Trophoblast cell (in vitro differentiated cells and primary cell): Measurements from ENCODE around the gene HIPK2.
"Not testable (repeated sequence)": the region's sequence is repeated elsewhere in the genome, so short reads cannot be mapped to it uniquely, and the experiment has no call there.

Experiments used
- DNase-seq, 2 donors: peaks; one replicate each; pipeline ENCODE4 v3.0.0-alpha.2; 2016
- H2AFZ ChIP-seq: 2 replicates; pipeline ENCODE4 v1.6.1; 2013; ENCODE audit warnings: low read length, moderate library complexity, mild to moderate bottlenecking; ENCODE audit not compliant: insufficient read depth, poor library complexity
- H2AK5ac ChIP-seq: 2 replicates; pipeline ENCODE4 v1.6.1; 2013; ENCODE audit warnings: mild to moderate bottlenecking, low read length
- H2BK120ac ChIP-seq: 2 replicates; pipeline ENCODE4 v1.6.1; 2013; ENCODE audit warnings: low read length, mild to moderate bottlenecking, moderate library complexity; ENCODE audit not compliant: insufficient read depth, poor library complexity
- H2BK12ac ChIP-seq: 2 replicates; pipeline ENCODE4 v1.6.1; 2013; ENCODE audit warnings: mild to moderate bottlenecking, low read length, moderate library complexity
- H2BK5ac ChIP-seq: 2 replicates; pipeline ENCODE4 v1.6.1; 2013; ENCODE audit warnings: low read length, low read depth, moderate library complexity, mild to moderate bottlenecking; ENCODE audit not compliant: poor library complexity
- H3K14ac ChIP-seq: 2 replicates; pipeline ENCODE4 v1.6.1; 2013; ENCODE audit warnings: mild to moderate bottlenecking, low read length
- H3K18ac ChIP-seq: 2 replicates; pipeline ENCODE4 v1.6.1; 2013; ENCODE audit warnings: mild to moderate bottlenecking, low read length
- H3K23ac ChIP-seq: 2 replicates; pipeline ENCODE4 v1.6.1; 2013; ENCODE audit warnings: low read length
- H3K27ac ChIP-seq: 2 replicates; pipeline ENCODE4 v1.5.1; 2013; ENCODE audit warnings: low read depth, mild to moderate bottlenecking, inconsistent platforms, low read length, moderate library complexity
- H3K27me3 ChIP-seq: 2 replicates; pipeline ENCODE4 v1.6.1; 2013; ENCODE audit warnings: inconsistent platforms, mild to moderate bottlenecking, low read length, moderate library complexity; ENCODE audit not compliant: insufficient read depth
- H3K36me3 ChIP-seq, 2 experiments: 1 replicate in 1 of 2; 2 replicates in 1 of 2; pipeline ENCODE4 v1.6.1; 2013; ENCODE audit warnings: low read length in 2 of 2, mild to moderate bottlenecking in 2 of 2, moderate library complexity in 1 of 2; ENCODE audit not compliant: insufficient read depth in 2 of 2, control insufficient read depth in 1 of 2
- H3K4ac ChIP-seq: 2 replicates; pipeline ENCODE4 v1.6.1; 2013; ENCODE audit warnings: low read depth, mild to moderate bottlenecking, low read length, moderate library complexity
- H3K4me1 ChIP-seq, 2 experiments: 1 replicate in 1 of 2; 2 replicates in 1 of 2; pipeline ENCODE4 v1.6.1; 2013; ENCODE audit warnings: low read length in 2 of 2, mild to moderate bottlenecking in 2 of 2, moderate library complexity in 1 of 2; ENCODE audit not compliant: insufficient read depth in 2 of 2, control insufficient read depth in 1 of 2
- H3K4me2 ChIP-seq: 2 replicates; pipeline ENCODE4 v1.6.1; 2013; ENCODE audit warnings: inconsistent platforms, mild to moderate bottlenecking, low read length, moderate library complexity
- H3K4me3 ChIP-seq: 2 replicates; pipeline ENCODE4 v1.5.1; 2013; ENCODE audit warnings: mild to moderate bottlenecking, low read depth, low read length, inconsistent platforms
- H3K79me1 ChIP-seq: one replicate; pipeline ENCODE4 v1.6.1; 2013; ENCODE audit warnings: low read length
- H3K79me2 ChIP-seq: 2 replicates; pipeline ENCODE4 v1.6.1; 2013; ENCODE audit warnings: low read length, mild to moderate bottlenecking; ENCODE audit not compliant: control insufficient read depth, insufficient read depth, poor library complexity
- H3K9ac ChIP-seq: 2 replicates; pipeline ENCODE4 v1.6.1; 2013; ENCODE audit warnings: mild to moderate bottlenecking, low read length
- H3K9me3 ChIP-seq: 2 replicates; pipeline ENCODE4 v1.6.1; 2013; ENCODE audit warnings: low read depth, mild to moderate bottlenecking, control low read depth, inconsistent platforms, low read length; ENCODE audit not compliant: insufficient read depth
- H4K12ac ChIP-seq: 2 replicates; pipeline ENCODE4 v1.6.1; 2013; ENCODE audit warnings: low read depth, mild to moderate bottlenecking, low read length, moderate library complexity
- H4K8ac ChIP-seq: 2 replicates; pipeline ENCODE4 v1.6.1; 2013; ENCODE audit warnings: low read depth, mild to moderate bottlenecking, low read length, moderate library complexity
- H4K91ac ChIP-seq: one replicate; pipeline ENCODE4 v1.6.1; 2013; ENCODE audit warnings: low read depth, mild to moderate bottlenecking, low read length, moderate library complexity
- WGBS: extraction: QIAGEN DNeasy Blood & Tissue Kit; methylation state at CpG from one replicate; pipeline ENCODE4 v1.1.7; 2013; ENCODE audit warnings: missing lambda C conversion rate; ENCODE audit not compliant: insufficient read length, insufficient coverage; ENCODE audit errors: extremely low coverage; 5-methylcytosine and 5-hydroxymethylcytosine counted together

The HIPK2 gene

GRCh38 chr7:139613971-139614411 is 163.8 kb downstream of the HIPK2 start:
- no peak overlapping the region for H3K4me3 ChIP-seq
- H3K18ac ChIP-seq, result no peak overlapping the region
- H3K79me1 ChIP-seq, result no peaks in the 10 kb centered on the region
- no peak overlapping the region for H2BK12ac ChIP-seq
- no peak overlapping the region for H4K12ac ChIP-seq
- H3K9ac ChIP-seq, result no peak overlapping the region
- no peaks in the 10 kb centered on the region for H3K27me3 ChIP-seq
- H3K9me3 ChIP-seq, result no peaks in the 10 kb centered on the region
- no peak overlapping the region for H3K4ac ChIP-seq
- H3K79me2 ChIP-seq, result no peaks in the 10 kb centered on the region
- no CpG with 5 or more reads among the region's 10 CpGs for WGBS
- H3K27ac ChIP-seq, result no peak overlapping the region
- no peak overlapping the region for H2AK5ac ChIP-seq
- DNase-seq, result no peak
- H3K4me2 ChIP-seq, result no peak overlapping the region
- H3K4me1 ChIP-seq, result no peaks in the 10 kb centered on the region
- H3K23ac ChIP-seq, result no peak overlapping the region
- peaks cover 2 to 5% of the 10 kb centered on the region in 2 experiments for H3K36me3 ChIP-seq
- H2BK5ac ChIP-seq, result no peak overlapping the region
- no peak overlapping the region for H4K8ac ChIP-seq
- no peak overlapping the region for H2BK120ac ChIP-seq
- no peak overlapping the region for H2AFZ ChIP-seq
- H4K91ac ChIP-seq, result no peak overlapping the region
- no peak overlapping the region for H3K14ac ChIP-seq

- not testable (repeated sequence) for H3K14ac ChIP-seq, H3K4ac ChIP-seq, H3K23ac ChIP-seq, H4K91ac ChIP-seq, H2BK120ac ChIP-seq, H3K79me2 ChIP-seq, H3K36me3 ChIP-seq, H2BK5ac ChIP-seq, H3K27me3 ChIP-seq, DNase-seq, H3K79me1 ChIP-seq, H3K4me1 ChIP-seq, H3K18ac ChIP-seq, H2AK5ac ChIP-seq, H3K4me3 ChIP-seq, H3K9me3 ChIP-seq, H3K4me2 ChIP-seq, H4K12ac ChIP-seq, H2AFZ ChIP-seq, H4K8ac ChIP-seq, H3K27ac ChIP-seq, H3K9ac ChIP-seq, H2BK12ac ChIP-seq
- WGBS, result no CpG with 5 or more reads among the region's 2 CpGs
These were observed 166.2 kb downstream of the HIPK2 start for GRCh38 chr7:139611556-139611955.

GRCh38 chr7:139610595-139610994 is 167.2 kb downstream of the HIPK2 start:
- H3K79me1 ChIP-seq, result no peaks in the 10 kb centered on the region
- no peak overlapping the region for H4K91ac ChIP-seq
- H2AFZ ChIP-seq, result no peak overlapping the region
- H2AK5ac ChIP-seq, result no peak overlapping the region
- no peak overlapping the region for H4K8ac ChIP-seq
- H3K14ac ChIP-seq, result no peak overlapping the region
- no peak overlapping the region for H2BK120ac ChIP-seq
- H3K4ac ChIP-seq, result no peak overlapping the region
- H3K9me3 ChIP-seq, result no peaks in the 10 kb centered on the region
- no peaks in the 10 kb centered on the region for H3K27me3 ChIP-seq
- H4K12ac ChIP-seq, result no peak overlapping the region
- H3K4me2 ChIP-seq, result no peak overlapping the region
- no peak overlapping the region for H2BK12ac ChIP-seq
- no peaks in the 10 kb centered on the region for H3K4me1 ChIP-seq
- H3K36me3 ChIP-seq, result peaks cover 2% of the 10 kb centered on the region in 2 experiments
- no peak overlapping the region for H3K9ac ChIP-seq
- H3K4me3 ChIP-seq, result no peak overlapping the region
- WGBS, result no CpG with 5 or more reads among the region's 5 CpGs
- no peak overlapping the region for H3K18ac ChIP-seq
- no peak overlapping the region for H3K23ac ChIP-seq
- H2BK5ac ChIP-seq, result no peak overlapping the region
- H3K79me2 ChIP-seq, result no peaks in the 10 kb centered on the region
- H3K27ac ChIP-seq, result no peak overlapping the region
- no peak for DNase-seq

- Histone ChIP-seq H3K9me3 (no peaks in the 10 kb centered on the region), H3K14ac (no peak overlapping the region), H2BK12ac (no peak overlapping the region), H3K36me3 (peaks cover 0 to 3% of the 10 kb centered on the region in 2 experiments), H3K23ac (no peak overlapping the region), H2AK5ac (no peak overlapping the region), H4K8ac (no peak overlapping the region), H3K27ac (no peak overlapping the region), H3K27me3 (no peaks in the 10 kb centered on the region), H3K4me3 (peak overlapping the region; percentile 40), H4K91ac (no peak overlapping the region), H3K18ac (no peak overlapping the region), H3K79me1 (no peaks in the 10 kb centered on the region), H2BK5ac (no peak overlapping the region), H2AFZ (no peak overlapping the region), H3K9ac (no peak overlapping the region), H3K4me2 (no peak overlapping the region), H3K4ac (no peak overlapping the region), H3K79me2 (no peaks in the 10 kb centered on the region), H3K4me1 (no peaks in the 10 kb centered on the region), H2BK120ac (no peak overlapping the region), H4K12ac (no peak overlapping the region)
- no CpG with 5 or more reads among the region's 5 CpGs for WGBS
- DNase-seq, result no peak
These were observed 173.9 kb downstream of the HIPK2 start for GRCh38 chr7:139603896-139604295.
